Stimulated activated CD8-positive, alpha-beta memory T cell treated with anti-CD3 and anti-CD28 coated beads, Interleukin-4, amount 100 ng/mL, for 4 hours (primary cell): ENCODE results near the gene ENTPD1.
"Not testable (repeated sequence)": the region's sequence is repeated elsewhere in the genome, so short reads cannot be mapped to it uniquely, and the experiment has no call there.

ENCODE experiments used
- DNase-seq, 2 donors: peaks; one replicate each; pipeline ENCODE4 v3.0.0-alpha.2; 2020; ENCODE audit warnings: low read depth in 2 of 2, low spot score in 1 of 2

Gene ENTPD1

GRCh38 chr10:95758351-95759025, 2.5 kb downstream of the ENTPD1 start:
- DNase-seq, result no peak

DNA sequence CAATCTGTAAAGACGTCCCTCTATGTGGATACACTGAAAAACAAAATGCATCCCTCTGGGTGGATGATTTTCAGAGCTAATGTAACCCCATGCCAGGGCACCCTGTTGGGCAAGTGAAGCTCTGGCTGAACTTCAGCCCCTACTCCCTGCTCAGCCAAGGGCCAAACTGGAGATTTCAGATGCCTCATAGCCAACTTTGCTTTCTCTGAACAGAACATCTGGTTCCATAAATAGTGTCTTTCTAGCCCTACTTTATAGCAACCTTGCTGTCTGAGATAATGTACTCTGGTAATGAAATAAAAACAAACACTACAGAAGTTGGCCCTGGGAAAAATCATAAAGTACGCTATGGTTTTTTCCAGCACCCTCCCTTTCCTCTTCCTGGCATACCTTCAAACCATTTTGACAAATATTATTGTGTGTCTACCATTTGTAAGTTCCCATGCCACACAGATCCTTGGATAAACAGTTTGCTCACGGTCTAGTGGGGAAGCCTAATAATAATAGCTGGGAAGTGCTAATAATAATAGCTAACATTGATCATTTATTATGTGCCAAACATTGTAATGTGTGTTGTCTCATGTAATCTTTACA, 3.4 kb downstream of the ENTPD1 start:
- DNase-seq, result no peak

- DNase-seq, result no peak
These were observed 6.1 kb downstream of the ENTPD1 start for GRCh38 chr10:95761939-95762492.

DNA sequence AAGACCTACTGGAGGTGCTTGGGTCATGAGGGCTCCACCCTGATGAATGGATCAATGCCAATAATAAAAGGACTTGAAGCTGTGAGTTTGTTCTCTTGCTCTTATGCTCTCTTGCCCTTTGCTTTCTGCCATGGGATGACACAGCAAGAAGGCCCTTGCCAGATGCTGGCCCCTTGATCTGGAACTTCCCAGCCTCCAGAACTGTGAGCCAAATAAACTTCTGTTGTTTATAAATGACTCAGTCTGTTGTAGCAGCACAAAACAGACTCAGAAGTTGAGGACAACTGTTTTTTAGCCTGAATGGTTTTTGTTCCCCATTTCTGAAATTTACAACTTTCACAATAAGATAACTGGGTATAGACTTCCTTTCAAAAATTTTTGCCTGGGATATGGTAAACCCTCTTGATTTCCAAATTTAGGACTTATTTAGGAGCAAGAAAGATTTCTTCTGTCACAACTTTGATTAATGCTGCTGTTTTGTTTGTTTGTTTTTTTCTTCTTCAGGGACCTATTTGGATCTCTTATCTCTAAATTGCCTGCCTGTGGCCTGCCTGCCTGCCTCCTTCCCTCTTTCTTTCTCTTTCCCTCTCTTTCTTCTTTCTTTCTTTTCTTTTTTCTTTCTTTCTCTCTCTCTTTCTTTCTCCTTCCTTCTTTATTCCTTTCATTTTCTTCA, 12.1 kb downstream of the ENTPD1 start:
- DNase-seq, result no peak

DNA sequence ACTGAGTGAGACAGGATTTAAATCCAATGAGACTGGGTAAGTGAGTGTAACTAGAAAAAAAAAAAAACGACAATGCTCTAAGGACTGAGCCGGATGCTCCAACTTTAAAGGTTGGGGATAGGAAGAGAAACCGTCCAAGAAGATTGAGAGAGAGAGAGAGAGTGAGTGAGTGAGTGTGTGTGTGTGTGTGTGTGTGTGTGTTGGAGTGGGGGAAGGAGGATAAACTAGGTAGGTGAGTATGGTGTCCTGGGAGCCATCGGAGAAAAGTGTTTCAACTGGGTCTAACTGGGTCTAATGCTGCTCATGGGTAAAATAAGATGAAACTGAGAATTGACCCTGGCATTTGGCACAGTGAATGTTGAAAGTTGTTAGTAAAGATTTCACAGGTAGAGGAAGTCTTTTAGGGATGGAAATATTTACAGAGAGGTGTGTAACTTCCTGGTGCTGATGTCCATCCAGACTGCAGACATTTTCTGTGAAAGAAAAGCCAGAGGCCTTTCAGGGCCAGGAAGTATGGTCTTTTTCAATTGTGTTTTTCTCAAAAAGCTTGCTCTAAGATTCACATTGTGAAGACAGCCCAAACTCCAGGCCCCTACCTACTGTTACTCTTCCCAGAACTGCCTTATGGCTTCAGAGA, 14.2 kb downstream of the ENTPD1 start:
- DNase-seq, result no peak

GRCh38 chr10:95773454-95773853, 17.5 kb downstream of the ENTPD1 start:
- not testable (repeated sequence) for DNase-seq

GRCh38 chr10:95777638-95778037, 21.7 kb downstream of the ENTPD1 start:
- not testable (repeated sequence) for DNase-seq

- DNase-seq, result no peak
These were observed 26.4 kb downstream of the ENTPD1 start for GRCh38 chr10:95782318-95782717.

DNA sequence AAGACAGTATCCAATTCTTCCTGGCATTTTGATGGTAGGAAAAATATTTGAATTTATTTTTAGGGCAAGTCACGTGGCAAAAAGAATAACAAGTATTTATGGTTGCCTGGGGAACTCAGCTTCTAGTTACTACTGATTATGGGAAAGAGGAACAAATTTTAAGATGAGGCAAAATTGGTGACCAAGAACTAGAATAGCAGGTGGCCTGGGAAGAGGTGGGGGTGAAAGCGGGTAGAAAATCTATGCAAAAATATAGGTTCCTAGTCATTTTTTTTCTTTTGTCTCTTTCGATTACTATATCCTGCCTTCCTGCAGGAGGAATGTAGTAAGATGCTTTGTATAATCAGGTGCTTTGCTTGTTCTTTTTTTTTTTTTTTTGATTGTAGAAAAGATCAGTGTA, 27.8 kb downstream of the ENTPD1 start:
- DNase-seq, result no peak

GRCh38 chr10:95784279-95784913, 28.4 kb downstream of the ENTPD1 start:
- DNase-seq, result no peak

GRCh38 chr10:95785317-95785716, 29.4 kb downstream of the ENTPD1 start:
- DNase-seq, result no peak

GRCh38 chr10:95785942-95786669, 30.1 kb downstream of the ENTPD1 start:
- no peak for DNase-seq

- DNase-seq, result no peak
These were observed 31.5 kb downstream of the ENTPD1 start for GRCh38 chr10:95787447-95787846.

GRCh38 chr10:95788830-95789229, 32.9 kb downstream of the ENTPD1 start:
- DNase-seq, result no peak

- DNase-seq, result no peak
These were observed 33.9 kb downstream of the ENTPD1 start for GRCh38 chr10:95789902-95790301.

GRCh38 chr10:95790982-95791381, 35.0 kb downstream of the ENTPD1 start:
- no peak for DNase-seq

DNA sequence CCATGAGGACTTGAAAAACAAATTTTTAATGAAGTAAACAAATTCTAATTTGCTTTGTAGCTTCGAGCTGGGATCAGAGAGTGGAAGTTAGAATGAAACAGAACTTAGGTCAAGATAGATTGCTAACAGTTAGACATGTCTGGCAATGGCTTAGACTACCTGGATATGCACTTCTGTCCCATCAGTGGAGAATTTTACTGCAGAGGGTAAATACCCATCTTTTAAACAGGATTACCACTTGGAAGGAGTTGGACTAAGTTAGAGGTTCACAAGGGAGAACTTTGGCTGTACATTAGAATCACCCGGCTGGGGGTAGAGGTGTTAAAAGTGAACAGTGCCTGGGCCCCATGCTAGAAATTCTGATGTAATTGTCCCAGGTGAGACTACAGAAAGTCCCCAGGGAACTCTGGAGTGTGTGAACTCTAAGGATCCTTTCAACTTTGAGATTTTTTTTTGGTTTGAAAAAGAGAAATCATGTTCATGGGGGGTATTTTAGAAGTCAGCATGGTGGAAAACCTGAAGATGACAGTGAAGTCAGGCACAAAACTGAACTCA, 35.5 kb downstream of the ENTPD1 start:
- no peak for DNase-seq

DNA sequence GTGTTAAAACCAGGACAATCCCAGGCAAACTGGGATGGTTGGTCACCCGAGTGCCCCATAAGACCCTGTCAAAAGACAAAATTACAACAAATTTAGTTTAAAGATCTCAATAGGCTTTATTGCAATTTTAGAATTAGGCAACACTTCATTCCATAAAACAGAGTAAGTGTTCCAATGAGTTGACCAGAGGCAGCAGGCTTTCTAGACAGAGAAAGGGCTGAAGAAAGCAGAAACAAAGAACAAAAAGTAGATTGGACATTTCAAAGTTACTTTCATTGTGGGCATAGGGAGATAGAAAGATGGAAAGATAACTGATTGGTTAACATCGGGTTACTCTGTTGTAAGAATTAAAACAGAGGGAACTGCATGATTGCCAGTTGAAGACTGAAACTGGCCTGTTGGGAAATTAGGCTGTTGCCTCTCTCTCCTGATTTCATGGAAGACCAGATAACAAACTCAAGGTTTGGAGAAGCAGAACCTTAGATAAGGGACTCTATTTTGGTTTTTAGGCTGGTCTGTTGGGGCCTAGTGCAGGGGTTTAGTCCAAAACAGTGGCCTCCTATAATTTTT, 36.3 kb downstream of the ENTPD1 start:
- no peak for DNase-seq

DNA sequence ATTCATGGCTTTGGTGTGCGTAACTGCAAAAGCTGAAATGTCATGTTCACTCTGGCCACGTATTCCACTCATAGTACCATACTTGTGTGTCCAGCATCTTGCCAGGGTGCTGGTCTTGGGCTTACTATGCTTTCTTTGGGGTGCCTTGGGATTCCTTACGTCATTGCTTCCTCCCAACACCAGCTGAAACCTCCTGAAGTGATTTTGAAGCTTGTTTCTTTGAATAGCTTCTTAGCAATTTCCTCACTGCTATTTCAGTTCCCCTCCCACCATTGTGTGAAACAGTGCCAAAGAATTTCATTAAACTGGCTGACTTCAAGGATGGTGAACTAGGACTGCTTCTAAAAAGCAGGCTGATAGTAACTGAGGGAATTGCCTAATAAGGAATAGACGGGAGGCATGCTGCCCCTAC, 36.9 kb downstream of the ENTPD1 start:
- DNase-seq, result no peak
